Skeletal muscle satellite cell (primary cell): Measurements from ENCODE around the gene STAP2.
A peak's percentile ranks its signal among the peaks of the same experiment; 100 is the strongest.
"Not testable (repeated sequence)": the region's sequence is repeated elsewhere in the genome, so short reads cannot be mapped to it uniquely, and the experiment has no call there.

ENCODE experiments used
- H3K27me3 ChIP-seq: 2 replicates; pipeline ENCODE4 v1.7.0; 2013; ENCODE audit warnings: low read length; ENCODE audit not compliant: control insufficient read depth, insufficient read depth
- H3K36me3 ChIP-seq: 2 replicates; pipeline ENCODE4 v1.7.0; 2013; ENCODE audit warnings: mild to moderate bottlenecking, control low read depth, low read length; ENCODE audit not compliant: insufficient read depth
- H3K4me1 ChIP-seq: 2 replicates; pipeline ENCODE4 v1.7.0; 2013; ENCODE audit warnings: low read length; ENCODE audit not compliant: control insufficient read depth, insufficient read depth
- H3K4me2 ChIP-seq: 2 replicates; pipeline ENCODE4 v1.7.0; 2013; ENCODE audit warnings: mild to moderate bottlenecking, low read length
- H3K4me3 ChIP-seq: 2 replicates; pipeline ENCODE4 v1.7.0; 2013; ENCODE audit warnings: low read length
- H3K9ac ChIP-seq: 2 replicates; pipeline ENCODE4 v1.7.0; 2013; ENCODE audit warnings: mild to moderate bottlenecking, low read depth, low read length, moderate library complexity
- H3K9me3 ChIP-seq: replicated peaks from 2 replicates; pipeline ENCODE4 v1.7.0; 2013; ENCODE audit warnings: mild to moderate bottlenecking, control low read depth, low read length

STAP2 gene

DNA sequence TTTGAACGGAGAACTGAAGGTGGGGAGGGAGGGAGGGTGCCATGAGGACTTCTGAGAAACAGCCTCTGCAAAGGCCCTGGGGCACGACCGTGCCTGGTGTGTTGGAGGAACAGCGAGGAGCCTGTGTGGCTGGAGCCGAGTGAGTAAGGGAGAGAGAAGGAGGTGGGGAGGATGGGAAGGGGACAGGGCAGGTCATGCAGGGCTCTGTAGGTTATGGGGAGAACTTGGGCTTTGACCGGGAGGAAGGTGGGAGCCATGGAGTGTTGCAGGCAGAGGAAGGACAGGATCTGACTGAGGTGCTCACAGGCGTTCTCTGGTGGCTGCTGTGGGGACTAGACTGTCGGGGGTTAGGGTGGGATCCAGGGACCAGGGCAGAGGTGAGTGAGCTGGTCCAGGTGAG lies 11.5 kb upstream of the STAP2 start:
- Histone ChIP-seq H3K9ac (no peak overlapping the region), H3K4me1 (no peaks in the 10 kb centered on the region), H3K4me3 (no peak overlapping the region), H3K4me2 (no peak overlapping the region), H3K9me3 (no peaks in the 10 kb centered on the region), H3K27me3 (no peaks in the 10 kb centered on the region), H3K36me3 (peaks cover 3% of the 10 kb centered on the region)

DNA sequence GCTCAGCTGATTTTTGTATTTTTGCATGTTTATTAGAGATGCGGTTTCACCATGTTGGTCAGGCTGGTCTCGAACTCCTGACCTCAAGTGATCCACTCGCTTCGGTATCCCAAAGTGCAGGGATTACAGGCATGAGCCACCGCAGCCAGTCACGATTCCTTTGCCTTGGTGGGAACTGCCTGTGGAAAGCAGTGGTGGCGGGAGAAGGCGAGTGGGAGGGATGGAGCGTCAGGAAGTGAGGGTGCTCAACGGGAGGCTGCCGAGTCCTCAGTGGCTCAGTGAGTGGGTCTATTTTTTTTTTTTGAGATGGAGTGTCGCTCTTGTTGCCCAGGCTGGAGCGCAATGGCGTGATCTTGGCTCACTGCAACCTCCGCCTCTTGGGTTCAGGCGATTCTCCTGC lies 10.6 kb upstream of the STAP2 start:
- H3K36me3 ChIP-seq, H3K9ac ChIP-seq, H3K4me3 ChIP-seq, H3K4me1 ChIP-seq, H3K9me3 ChIP-seq, H3K27me3 ChIP-seq, H3K4me2 ChIP-seq: not testable (repeated sequence)

DNA sequence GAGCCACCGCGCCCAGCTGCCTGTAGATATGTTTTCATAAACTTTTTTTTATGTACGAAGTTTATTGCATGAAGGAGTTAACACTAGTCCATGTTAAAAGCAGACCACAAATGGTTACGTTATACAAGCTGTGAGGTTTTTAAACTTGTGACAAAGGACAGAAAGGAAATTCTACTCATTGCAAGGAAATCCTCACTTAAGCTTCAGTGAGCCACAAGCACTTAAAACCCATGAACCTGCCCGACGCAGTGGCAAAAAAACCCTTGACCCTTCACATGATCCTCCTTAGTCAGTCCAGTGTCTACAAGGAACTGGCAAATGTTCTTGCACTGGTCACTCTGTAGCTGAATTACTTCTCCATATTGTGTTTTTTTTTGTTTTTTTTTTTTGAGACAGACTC lies 8.9 kb upstream of the STAP2 start:
- Histone ChIP-seq H3K9me3 (no peaks in the 10 kb centered on the region), H3K4me2 (no peak overlapping the region), H3K27me3 (no peaks in the 10 kb centered on the region), H3K9ac (no peak overlapping the region), H3K4me3 (no peak overlapping the region), H3K4me1 (peaks cover 7% of the 10 kb centered on the region), H3K36me3 (peaks cover 3% of the 10 kb centered on the region)

DNA sequence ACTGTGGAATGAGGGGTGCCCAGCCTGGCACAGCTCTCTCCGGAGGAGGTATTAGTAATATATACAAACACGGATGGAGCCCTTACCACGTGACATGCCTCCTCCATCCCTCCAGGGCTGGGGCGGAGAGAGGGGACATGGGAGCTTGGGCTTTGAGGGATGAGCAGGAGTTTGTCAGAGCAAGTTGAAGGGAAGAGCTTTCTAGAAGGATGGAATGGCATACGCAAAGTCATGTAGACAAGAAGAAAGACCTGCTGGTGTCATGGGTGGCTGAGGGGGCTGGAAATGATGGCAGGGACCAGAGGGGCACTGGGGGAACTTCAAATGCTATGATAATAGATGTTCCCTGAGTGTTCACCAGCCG lies 7.4 kb upstream of the STAP2 start:
- Histone ChIP-seq H3K27me3 (no peaks in the 10 kb centered on the region), H3K9me3 (no peaks in the 10 kb centered on the region), H3K4me2 (no peak overlapping the region), H3K4me3 (no peak overlapping the region), H3K9ac (no peak overlapping the region), H3K4me1 (peaks cover 13% of the 10 kb centered on the region), H3K36me3 (peaks cover 3% of the 10 kb centered on the region)

DNA sequence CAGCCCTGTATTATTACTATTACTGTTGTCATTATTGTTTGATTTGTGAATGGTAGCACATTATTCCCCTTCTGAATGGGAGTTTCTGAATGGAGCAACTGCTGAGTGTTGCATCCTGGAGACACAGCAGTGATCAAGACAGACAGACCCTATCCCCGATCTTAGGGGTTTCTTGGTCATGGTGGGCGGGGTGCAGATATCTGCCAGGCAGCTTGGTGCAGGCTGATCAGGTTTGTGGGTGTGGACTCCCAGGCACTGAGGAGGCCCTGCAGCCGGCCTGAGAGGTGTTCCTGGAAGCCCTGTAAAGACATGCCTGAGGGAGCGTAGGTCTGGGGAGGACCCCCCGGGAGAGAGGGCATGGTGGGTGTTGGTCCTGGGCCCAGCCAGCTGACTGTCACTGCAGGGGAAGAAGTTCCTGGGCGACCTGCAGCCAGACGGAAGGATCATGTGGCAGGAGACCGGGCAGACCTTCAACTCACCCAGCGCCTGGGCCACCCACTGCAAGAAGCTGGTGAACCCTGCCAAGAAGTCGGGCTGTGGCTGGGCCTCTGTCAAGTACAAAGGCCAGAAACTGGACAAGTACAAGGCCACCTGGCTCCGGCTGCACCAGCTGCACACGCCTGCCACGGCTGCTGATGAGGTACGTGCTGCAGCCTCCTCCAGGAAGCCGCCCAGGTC lies 6.9 kb upstream of the STAP2 start:
- Histone ChIP-seq H3K4me3 (no peak overlapping the region), H3K27me3 (no peaks in the 10 kb centered on the region), H3K9ac (no peak overlapping the region), H3K4me1 (peaks cover 13% of the 10 kb centered on the region), H3K4me2 (no peak overlapping the region), H3K36me3 (peaks cover 3% of the 10 kb centered on the region), H3K9me3 (no peaks in the 10 kb centered on the region)

DNA sequence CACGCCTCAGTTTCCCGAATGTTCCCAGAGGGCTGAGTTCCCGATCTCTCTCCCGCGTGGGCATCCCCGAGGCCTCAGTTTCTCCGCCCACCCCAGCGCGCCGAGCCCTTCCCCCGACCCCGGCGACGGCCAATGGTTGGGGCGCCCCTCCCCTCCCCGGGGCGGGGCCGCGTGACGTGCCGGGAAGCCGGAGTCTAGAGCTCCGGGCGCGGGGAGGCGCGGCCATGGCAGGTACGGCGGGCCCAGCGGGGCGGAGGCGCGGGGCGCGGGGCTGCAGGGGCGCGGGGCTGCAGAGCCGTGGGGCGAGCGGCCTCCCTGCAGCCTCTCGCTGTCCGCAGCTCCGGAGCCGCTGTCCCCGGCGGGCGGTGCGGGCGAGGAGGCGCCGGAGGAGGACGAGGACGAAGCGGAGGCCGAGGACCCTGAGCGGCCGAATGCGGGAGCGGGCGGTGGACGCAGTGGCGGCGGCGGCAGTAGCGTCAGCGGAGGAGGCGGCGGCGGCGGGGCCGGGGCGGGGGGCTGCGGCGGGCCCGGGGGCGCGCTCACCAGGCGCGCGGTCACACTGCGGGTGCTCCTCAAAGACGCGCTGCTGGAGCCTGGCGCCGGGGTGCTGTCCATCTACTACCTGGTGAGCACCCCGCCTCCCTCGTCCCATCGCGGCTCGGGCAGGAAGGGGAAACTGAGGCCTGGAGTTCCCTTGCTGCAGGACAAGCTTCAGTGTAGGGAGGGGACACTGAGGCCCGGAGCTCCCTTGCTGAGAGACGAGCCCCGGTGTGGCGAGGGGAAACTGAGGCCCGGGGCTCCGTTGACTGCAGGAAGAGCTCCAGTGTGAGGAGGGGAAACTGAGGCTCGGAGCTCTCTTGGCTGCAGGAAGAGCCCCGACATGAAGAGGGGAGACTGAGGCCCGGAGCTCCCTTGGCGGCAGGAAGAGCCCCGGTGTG lies 5.0 kb upstream of the STAP2 start, which contains the start of gene MPND:
TSS of gene MPND (plus strand) at position 193 of the 938 bp plus-strand sequence. CDS start at position 225, 32 bp downstream.
- peaks cover 14% of the 10 kb centered on the region for H3K4me1 ChIP-seq
- H3K9ac ChIP-seq = peak within 1 kb of the TSS; percentile 84
- H3K4me3 ChIP-seq = peak within 1 kb of the TSS; percentile 88

DNA sequence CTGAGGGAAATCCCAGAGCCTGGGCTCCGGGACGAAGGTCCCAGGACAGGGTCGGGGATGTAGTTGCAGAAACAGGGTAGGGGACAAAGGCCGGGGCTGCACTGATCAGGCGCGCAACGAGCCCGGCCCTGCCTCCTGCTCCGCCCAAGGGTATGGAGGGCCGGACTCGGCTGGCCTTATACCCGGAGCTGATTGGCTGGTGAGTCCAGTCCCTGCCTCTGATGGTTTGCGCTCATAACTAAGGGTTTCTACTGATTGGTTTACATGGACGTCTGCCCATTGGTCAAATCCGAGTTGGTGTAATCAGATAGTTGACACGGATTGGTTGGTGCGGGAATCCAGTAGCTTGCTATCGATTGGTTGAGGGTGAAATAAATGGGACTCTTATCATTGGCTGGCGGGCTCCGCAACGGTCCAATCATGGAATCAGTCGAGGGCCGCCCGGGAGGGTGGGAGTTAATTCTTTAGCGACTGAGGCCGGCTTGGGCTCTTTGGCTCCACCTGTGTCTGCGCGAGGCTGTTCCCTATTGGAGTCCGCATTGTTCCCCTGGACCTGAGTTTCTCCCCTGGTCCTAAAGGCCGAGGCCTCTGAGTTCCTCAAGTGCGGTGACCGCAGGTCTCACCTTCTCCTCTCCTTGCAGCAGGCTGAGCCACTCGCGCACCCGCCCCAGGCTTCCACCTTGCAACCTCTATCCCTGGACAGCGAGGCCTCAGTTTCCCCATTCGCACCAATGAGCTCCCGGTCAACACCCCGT lies 4.2 kb upstream of the STAP2 start:
- H3K4me2 ChIP-seq = peak overlapping the region; percentile 99
- no peaks in the 10 kb centered on the region for H3K9me3 ChIP-seq
- peaks cover 3% of the 10 kb centered on the region for H3K36me3 ChIP-seq
- H3K4me1 ChIP-seq = peaks cover 20% of the 10 kb centered on the region
- peak overlapping the region; percentile 88 for H3K4me3 ChIP-seq
- peak overlapping the region; percentile 84 for H3K9ac ChIP-seq
- H3K27me3 ChIP-seq = no peaks in the 10 kb centered on the region

More for the DNA sequence above, 5.0 kb upstream of the STAP2 start, which contains the start of gene MPND:
- no peaks in the 10 kb centered on the region for H3K27me3 ChIP-seq
- peak within 1 kb of the TSS; percentile 99 for H3K4me2 ChIP-seq
- H3K36me3 ChIP-seq = peaks cover 3% of the 10 kb centered on the region
- H3K9me3 ChIP-seq = no peaks in the 10 kb centered on the region

DNA sequence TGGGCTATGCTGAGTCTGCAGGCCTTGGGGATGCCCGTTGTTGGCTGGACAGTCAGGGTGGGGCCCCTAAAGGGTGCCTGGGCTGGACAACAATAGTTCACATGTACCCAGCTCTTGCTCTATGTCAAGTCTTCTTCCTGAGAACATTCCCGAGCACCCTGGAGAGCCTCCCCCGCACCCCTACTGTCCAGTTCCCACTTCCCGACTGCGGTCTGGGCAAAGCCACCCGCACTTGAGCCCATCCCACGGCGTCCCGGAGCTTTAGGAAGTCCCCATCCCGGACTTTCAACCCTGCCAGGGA lies 3.6 kb upstream of the STAP2 start:
- H3K9me3 ChIP-seq = no peaks in the 10 kb centered on the region
- H3K4me1 ChIP-seq = peaks cover 21% of the 10 kb centered on the region
- H3K36me3 ChIP-seq = peaks cover 3% of the 10 kb centered on the region
- peak overlapping the region; percentile 95 for H3K4me2 ChIP-seq
- peak overlapping the region; percentile 84 for H3K9ac ChIP-seq
- no peaks in the 10 kb centered on the region for H3K27me3 ChIP-seq
- H3K4me3 ChIP-seq = peak overlapping the region; percentile 79

DNA sequence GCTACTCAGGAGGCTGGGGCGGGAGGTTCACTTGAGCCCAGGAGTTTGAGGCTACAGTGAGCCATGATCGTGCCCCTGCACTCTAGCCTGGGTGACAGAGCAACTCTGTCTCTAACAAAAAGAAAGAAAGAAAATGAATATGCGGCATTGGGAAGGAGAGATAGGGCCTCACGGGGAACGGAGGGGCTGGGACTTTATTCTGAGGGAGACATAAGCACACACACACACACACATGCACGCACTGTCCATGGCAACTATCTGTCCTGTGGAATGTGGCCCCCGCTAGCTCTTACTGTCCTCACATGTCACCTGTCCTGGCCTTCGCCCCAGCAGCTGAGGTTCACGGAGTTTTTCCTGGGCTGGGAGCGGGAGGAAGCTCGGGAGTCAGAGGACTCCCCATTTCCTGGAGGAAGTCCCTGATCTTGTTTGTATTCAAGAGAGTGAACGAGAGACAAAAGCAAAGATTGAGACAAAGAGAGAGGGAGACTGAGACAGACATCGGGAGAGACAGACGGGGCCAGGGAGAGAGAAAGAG lies 654 bp downstream of the STAP2 start:
- Histone ChIP-seq H3K27me3 (no peaks in the 10 kb centered on the region), H3K9me3 (no peaks in the 10 kb centered on the region), H3K9ac (peak overlapping the region; percentile 71), H3K4me2 (peak overlapping the region; percentile 84), H3K36me3 (no peaks in the 10 kb centered on the region), H3K4me1 (peaks cover 15% of the 10 kb centered on the region), H3K4me3 (peak overlapping the region; percentile 66)

DNA sequence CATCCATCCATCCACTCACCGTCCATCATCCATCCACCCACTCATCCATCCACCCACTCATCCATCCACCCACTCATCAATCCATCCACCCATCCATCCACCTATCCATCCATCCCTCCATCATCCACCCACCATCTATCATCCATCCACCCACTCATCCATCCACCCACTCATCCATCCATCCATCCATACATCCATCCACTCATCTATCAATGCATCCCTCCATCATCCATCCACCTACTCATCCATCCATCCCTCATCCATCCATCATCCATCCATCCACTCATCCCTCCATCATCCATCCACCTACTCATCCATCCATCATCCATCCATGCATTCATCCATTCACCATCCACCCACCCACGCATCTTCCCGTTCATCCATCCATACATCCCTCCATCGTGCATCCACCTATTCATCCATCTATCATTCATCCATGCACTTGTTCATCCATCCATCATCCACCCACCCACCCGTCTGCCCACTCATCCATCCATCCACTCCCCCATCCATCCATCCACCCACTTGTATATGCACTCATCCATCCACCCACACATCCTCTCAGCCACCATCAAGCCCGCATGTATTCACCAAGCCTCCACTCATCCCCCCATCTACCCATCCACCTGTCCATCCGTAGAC lies 3.6 kb downstream of the STAP2 start:
- Histone ChIP-seq H3K9me3 (no peaks in the 10 kb centered on the region), H3K27me3 (no peaks in the 10 kb centered on the region), H3K4me3 (no peak overlapping the region), H3K36me3 (no peaks in the 10 kb centered on the region), H3K9ac (no peak overlapping the region), H3K4me2 (no peak overlapping the region), H3K4me1 (peaks cover 9% of the 10 kb centered on the region)

DNA sequence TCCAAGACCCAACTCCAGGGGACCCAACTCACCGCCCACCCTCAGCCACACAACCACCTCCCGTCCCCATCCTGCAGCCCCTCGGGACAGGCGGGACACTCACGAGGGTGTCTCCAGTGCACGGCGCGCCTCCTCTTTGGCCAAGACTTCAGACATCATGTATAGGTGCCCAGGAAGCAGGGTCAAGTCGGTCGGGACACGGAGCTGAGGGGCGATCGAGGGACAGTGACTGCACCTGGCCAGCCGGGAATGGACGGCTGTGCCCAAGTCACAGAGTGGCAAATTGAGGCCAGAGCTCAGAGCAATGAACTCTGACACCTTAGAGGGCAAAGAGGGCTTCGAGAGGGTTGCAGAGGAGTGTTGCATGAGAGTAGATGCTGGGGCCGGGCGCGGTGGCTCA lies 8.8 kb downstream of the STAP2 start:
- Histone ChIP-seq H3K4me2 (no peak overlapping the region), H3K4me1 (peaks cover 15% of the 10 kb centered on the region), H3K4me3 (no peak overlapping the region), H3K9me3 (no peaks in the 10 kb centered on the region), H3K36me3 (no peaks in the 10 kb centered on the region), H3K27me3 (peaks cover 6% of the 10 kb centered on the region), H3K9ac (no peak overlapping the region)
